ENCODE measurements around the gene ZFPL1. TPM values are rescaled to one million over a fixed set of nuclear protein-coding genes. Genes with fewer than 3 reads are reported as not detected.

The ZFPL1 gene
- polyA plus RNA-seq, 1 donor, result 26.0 TPM

- DNase-seq, result no peak
Measured at GRCh38 chr11:65059523-65059922, 24.5 kb upstream of the ZFPL1 start.

GRCh38 chr11:65059959-65060824, 23.8 kb upstream of the ZFPL1 start:
- DNase-seq, result no peak

GRCh38 chr11:65060913-65061408, 23.1 kb upstream of the ZFPL1 start:
- DNase-seq, result no peak

GRCh38 chr11:65063532-65063931, 20.5 kb upstream of the ZFPL1 start:
- no peak for DNase-seq

GRCh38 chr11:65064847-65065240, 19.2 kb upstream of the ZFPL1 start:
- DNase-seq, result no peak

GRCh38 chr11:65065851-65066250, 18.2 kb upstream of the ZFPL1 start:
- no peak for DNase-seq

- DNase-seq, result no peak
Measured at GRCh38 chr11:65066315-65066714, 17.7 kb upstream of the ZFPL1 start.

- DNase-seq, result no peak
Measured at GRCh38 chr11:65066805-65067291, 17.2 kb upstream of the ZFPL1 start.

- DNase-seq, result no peak
Measured at GRCh38 chr11:65067446-65067845, 16.6 kb upstream of the ZFPL1 start.

- no peak for DNase-seq
Measured at GRCh38 chr11:65069217-65069616, 14.8 kb upstream of the ZFPL1 start.

- DNase-seq, result no peak
Measured at GRCh38 chr11:65071907-65072630, 12.0 kb upstream of the ZFPL1 start.

- DNase-seq, result no peak
Measured at GRCh38 chr11:65072631-65072966, 11.4 kb upstream of the ZFPL1 start.

GRCh38 chr11:65077451-65077850, 6.6 kb upstream of the ZFPL1 start:
- DNase-seq, result no peak

GRCh38 chr11:65078151-65078550, 5.9 kb upstream of the ZFPL1 start:
- DNase-seq, result no peak

- DNase-seq, result no peak
Measured at GRCh38 chr11:65078786-65079342, 5.2 kb upstream of the ZFPL1 start.

- DNase-seq, result no peak
Measured at GRCh38 chr11:65083134-65083833, 738 bp upstream of the ZFPL1 start.

GRCh38 chr11:65084598-65085375, 765 bp downstream of the ZFPL1 start:
- DNase-seq, result no peak

GRCh38 chr11:65085446-65085845, 1.4 kb downstream of the ZFPL1 start:
- DNase-seq, result no peak

GRCh38 chr11:65086809-65087208, 2.8 kb downstream of the ZFPL1 start:
- no peak for DNase-seq

- DNase-seq, result no peak
Measured at GRCh38 chr11:65087216-65087615, 3.2 kb downstream of the ZFPL1 start.

GRCh38 chr11:65087827-65088226, 3.8 kb downstream of the ZFPL1 start:
- no peak for DNase-seq

Measured in left kidney (tissue), 2 donors.